GM19238 (cell line): Measurements from ENCODE around the gene PHF14.

Experiments used
- DNase-seq: peaks from one replicate; pipeline ENCODE4 v3.0.0; 2011; ENCODE audit warnings: low spot score; ENCODE audit not compliant: insufficient read length

Gene PHF14

GRCh38 chr7:11171569-11172192, 198.0 kb downstream of the PHF14 start:
- no peak for DNase-seq

- no peak for DNase-seq
Measured at GRCh38 chr7:11172835-11173234, 199.2 kb downstream of the PHF14 start.

- no peak for DNase-seq
Measured at GRCh38 chr7:11175371-11175770, 201.7 kb downstream of the PHF14 start.

GRCh38 chr7:11175887-11176286, 202.2 kb downstream of the PHF14 start:
- no peak for DNase-seq

GRCh38 chr7:11176985-11177555, 203.4 kb downstream of the PHF14 start:
- DNase-seq: no peak

GRCh38 chr7:11177793-11178192, 204.1 kb downstream of the PHF14 start:
- no peak for DNase-seq

GRCh38 chr7:11181590-11181989, 207.9 kb downstream of the PHF14 start:
- no peak for DNase-seq

- DNase-seq: no peak
Measured at GRCh38 chr7:11182736-11183135, 209.1 kb downstream of the PHF14 start.

- DNase-seq: no peak
Measured at GRCh38 chr7:11185179-11185815, 211.6 kb downstream of the PHF14 start.

- DNase-seq: no peak
Measured at GRCh38 chr7:11188529-11189310, 215.0 kb downstream of the PHF14 start.

GRCh38 chr7:11191081-11191480, 217.4 kb downstream of the PHF14 start:
- no peak for DNase-seq

GRCh38 chr7:11191574-11192220, 218.0 kb downstream of the PHF14 start:
- no peak for DNase-seq

- no peak for DNase-seq
Measured at GRCh38 chr7:11192506-11192905, 218.8 kb downstream of the PHF14 start.

GRCh38 chr7:11193131-11193867, 219.6 kb downstream of the PHF14 start:
- DNase-seq: no peak

- no peak for DNase-seq
Measured at GRCh38 chr7:11193888-11194287, 220.2 kb downstream of the PHF14 start.

GRCh38 chr7:11194492-11194891, 220.8 kb downstream of the PHF14 start:
- DNase-seq: no peak

GRCh38 chr7:11195502-11195901, 221.8 kb downstream of the PHF14 start:
- no peak for DNase-seq

- no peak for DNase-seq
Measured at GRCh38 chr7:11196143-11196542, 222.5 kb downstream of the PHF14 start.

GRCh38 chr7:11203224-11203623, 229.6 kb downstream of the PHF14 start:
- DNase-seq: no peak

- DNase-seq: no peak
Measured at GRCh38 chr7:11203683-11204082, 230.0 kb downstream of the PHF14 start.
